Left ventricle myocardium inferior (tissue), 1 donor: Measurements from ENCODE around the gene RALY. TPM values are rescaled to one million over a fixed set of nuclear protein-coding genes. Genes with fewer than 3 reads are reported as not detected.

ENCODE experiments used
- DNase-seq: peaks from one replicate; pipeline ENCODE4 v3.0.0-alpha.2; 2020
- H3K27ac ChIP-seq: fragments of 200-600 bp; replicated peaks from 2 replicates; pipeline ENCODE4 v1.8.0; 2021
- H3K27me3 ChIP-seq: fragments of 200-600 bp; 2 replicates; pipeline ENCODE4 v1.8.0; 2021; ENCODE audit warnings: low read depth
- H3K36me3 ChIP-seq: fragments of 200-600 bp; 2 replicates; pipeline ENCODE4 v1.8.0; 2021
- H3K4me1 ChIP-seq: fragments of 200-600 bp; 2 replicates; pipeline ENCODE4 v1.8.0; 2021
- H3K4me3 ChIP-seq: fragments of 200-600 bp; 2 replicates; pipeline ENCODE4 v1.8.0; 2021; ENCODE audit warnings: mild to moderate bottlenecking, moderate library complexity
- H3K9me3 ChIP-seq: fragments of 200-600 bp; replicated peaks from 2 replicates; pipeline ENCODE4 v1.8.0; 2021
- intact Hi-C: fragments of 100-400 bp; cut with micrococcal nuclease; formaldehyde crosslinking; loops from one replicate; pipeline ENCODE4 v1.11.0; 2022
- total RNA-seq: library from RNA; stranded (reverse); fragmentation: NEBNext Ultra II Directional; extraction: Animal tissue kit (Norgen Biotek cat#: 25700); gene quantifications from one replicate; pipeline ENCODE4 v1.2.1, GENCODE V29; 2021
- TF ChIP-seq, protein P1 (sequence below): fragments of 200-600 bp; IDR thresholded peaks from 2 replicates; pipeline ENCODE4 v1.8.0; 2021; ENCODE audit warnings: antibody characterized with exemption, mild to moderate bottlenecking, borderline replicate concordance
- donor health status: DM: no; HTN: yes; CAD: no; lungs with severe emphysema.

The RALY gene
- total RNA-seq, 1 donor from 2014 or later = 107 TPM

DNA sequence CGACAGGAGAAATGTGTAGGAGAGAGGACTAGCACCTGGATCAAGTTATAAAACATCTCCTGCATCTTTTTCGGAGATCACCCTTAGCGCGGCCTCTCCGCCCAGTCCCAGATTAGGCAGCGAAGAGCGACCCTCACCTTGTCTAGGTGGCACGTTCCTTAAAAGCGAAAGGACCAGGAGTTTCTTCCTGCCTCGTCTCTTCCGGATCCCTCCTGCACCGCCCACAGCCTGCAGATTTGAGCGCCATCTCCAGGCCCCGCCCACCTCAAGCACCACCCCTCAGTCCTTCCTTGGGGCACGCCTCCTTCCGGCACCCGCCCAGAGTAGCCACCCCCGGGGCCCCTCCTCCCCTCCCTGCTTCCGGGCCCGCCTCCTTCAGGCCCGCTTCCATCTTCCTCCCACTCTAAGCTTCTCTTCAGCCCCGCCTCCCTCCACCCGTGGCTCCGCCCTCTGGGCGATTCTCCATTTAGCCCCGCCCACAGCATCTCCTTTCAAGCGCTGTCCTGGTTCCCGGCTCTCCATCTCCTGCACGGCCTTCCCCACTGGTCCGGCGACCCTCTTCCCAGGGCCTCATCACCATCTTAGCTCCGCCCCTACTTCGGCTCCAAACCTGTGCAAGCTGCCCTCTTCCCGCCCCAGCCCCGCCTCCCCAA, 662 bp upstream of the RALY start:
- peak; percentile 99 for DNase-seq
- H3K4me3 ChIP-seq = peak overlapping the region; percentile 88

DNA sequence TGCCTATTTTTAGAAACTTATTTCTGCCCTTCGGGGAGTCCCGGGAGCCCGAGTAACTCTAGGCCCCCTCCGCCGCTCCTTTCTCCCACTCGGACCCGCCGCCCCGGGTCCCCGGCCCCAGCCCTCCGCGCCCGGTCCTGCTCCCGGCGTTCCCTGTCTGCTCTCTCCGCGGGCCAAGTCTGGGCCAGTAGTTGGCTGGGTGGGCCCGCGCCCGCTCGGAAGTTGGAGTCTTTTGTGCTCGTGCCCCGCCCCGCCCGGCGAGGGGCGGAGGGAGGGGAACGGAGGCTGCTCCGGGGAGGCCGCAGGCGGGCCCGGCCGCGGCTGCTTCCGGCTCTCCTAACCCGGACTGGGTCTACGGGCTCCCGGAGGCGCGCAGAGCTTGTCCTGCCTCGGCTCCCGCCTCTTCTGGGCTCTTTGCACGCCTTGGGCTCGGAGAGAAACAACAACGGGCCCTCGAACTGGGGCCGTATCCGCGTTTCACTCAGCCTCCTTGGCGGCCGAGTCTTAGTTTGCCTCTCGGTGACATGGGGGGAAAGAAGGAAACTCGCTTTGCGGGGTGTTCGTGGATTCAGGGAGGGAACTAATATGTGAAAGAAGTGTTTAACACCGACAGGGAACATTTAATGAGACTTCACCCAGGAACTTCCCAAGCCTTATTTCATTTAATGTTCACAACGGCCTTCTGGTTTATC, 657 bp downstream of the RALY start:
- Histone ChIP-seq H3K9me3 (no peaks in the 10 kb centered on the region), H3K36me3 (no peaks in the 10 kb centered on the region), H3K27me3 (no peaks in the 10 kb centered on the region), H3K4me3 (peak overlapping the region; percentile 88), H3K4me1 (peaks cover 69% of the 10 kb centered on the region), H3K27ac (peak overlapping the region; percentile 99)
- TF ChIP-seq, protein P1, sequence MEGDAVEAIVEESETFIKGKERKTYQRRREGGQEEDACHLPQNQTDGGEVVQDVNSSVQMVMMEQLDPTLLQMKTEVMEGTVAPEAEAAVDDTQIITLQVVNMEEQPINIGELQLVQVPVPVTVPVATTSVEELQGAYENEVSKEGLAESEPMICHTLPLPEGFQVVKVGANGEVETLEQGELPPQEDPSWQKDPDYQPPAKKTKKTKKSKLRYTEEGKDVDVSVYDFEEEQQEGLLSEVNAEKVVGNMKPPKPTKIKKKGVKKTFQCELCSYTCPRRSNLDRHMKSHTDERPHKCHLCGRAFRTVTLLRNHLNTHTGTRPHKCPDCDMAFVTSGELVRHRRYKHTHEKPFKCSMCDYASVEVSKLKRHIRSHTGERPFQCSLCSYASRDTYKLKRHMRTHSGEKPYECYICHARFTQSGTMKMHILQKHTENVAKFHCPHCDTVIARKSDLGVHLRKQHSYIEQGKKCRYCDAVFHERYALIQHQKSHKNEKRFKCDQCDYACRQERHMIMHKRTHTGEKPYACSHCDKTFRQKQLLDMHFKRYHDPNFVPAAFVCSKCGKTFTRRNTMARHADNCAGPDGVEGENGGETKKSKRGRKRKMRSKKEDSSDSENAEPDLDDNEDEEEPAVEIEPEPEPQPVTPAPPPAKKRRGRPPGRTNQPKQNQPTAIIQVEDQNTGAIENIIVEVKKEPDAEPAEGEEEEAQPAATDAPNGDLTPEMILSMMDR = no peak
- peak; percentile 88 for DNase-seq
- intact Hi-C loops = no loop called here

More for the DNA sequence above, 662 bp upstream of the RALY start:
- TF ChIP-seq, protein P1 = peak; percentile 12
- peaks cover 56% of the 10 kb centered on the region for H3K4me1 ChIP-seq
- peak overlapping the region; percentile 99 for H3K27ac ChIP-seq
- H3K9me3 ChIP-seq = no peaks in the 10 kb centered on the region
- intact Hi-C loops = no loop called here
- no peaks in the 10 kb centered on the region for H3K36me3 ChIP-seq
- no peaks in the 10 kb centered on the region for H3K27me3 ChIP-seq

DNA sequence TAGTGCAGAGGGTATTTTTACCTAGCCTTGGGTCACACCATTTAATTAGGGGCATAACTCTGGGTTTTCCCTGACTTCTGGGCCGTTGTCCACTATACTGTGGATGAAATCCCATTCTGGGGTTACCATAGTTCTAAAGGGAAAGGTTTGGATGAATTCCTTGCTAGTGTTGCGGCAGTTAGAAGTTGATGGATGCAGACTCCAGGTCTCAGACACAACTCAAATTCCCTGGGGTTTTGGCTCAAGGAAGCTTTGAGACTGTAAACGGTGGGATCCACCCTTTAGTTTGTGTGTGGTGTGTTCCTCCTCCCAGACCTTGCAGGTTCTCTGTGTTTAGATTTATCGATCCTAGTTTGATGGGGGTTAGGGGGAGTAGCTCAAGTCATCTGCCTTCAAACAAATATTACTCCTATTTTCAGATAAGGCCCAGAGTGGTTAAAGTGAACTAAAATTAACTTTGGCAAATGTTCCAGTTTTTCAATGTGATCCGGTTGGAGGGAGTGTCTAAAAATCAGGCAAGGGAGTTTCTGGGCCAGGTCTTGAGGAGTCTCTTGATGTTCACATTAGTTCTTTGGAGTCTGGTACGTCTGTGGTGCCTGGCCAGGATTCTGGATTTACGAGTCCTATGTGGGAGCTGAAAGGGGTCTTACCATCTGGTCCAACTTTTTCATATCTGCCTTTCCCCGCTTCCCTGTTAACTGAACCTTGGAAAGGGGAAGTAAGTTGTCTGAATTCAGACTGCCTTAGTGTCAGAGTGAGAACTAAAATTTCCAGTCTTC, 1.5 kb downstream of the RALY start:
- intact Hi-C loops = no loop called here
- DNase-seq = no peak
- peak overlapping the region; percentile 88 for H3K4me3 ChIP-seq
- TF ChIP-seq, protein P1 = no peak
- H3K9me3 ChIP-seq = no peaks in the 10 kb centered on the region
- peak overlapping the region; percentile 99 for H3K27ac ChIP-seq
- no peaks in the 10 kb centered on the region for H3K27me3 ChIP-seq
- no peaks in the 10 kb centered on the region for H3K36me3 ChIP-seq
- H3K4me1 ChIP-seq = peaks cover 77% of the 10 kb centered on the region

DNA sequence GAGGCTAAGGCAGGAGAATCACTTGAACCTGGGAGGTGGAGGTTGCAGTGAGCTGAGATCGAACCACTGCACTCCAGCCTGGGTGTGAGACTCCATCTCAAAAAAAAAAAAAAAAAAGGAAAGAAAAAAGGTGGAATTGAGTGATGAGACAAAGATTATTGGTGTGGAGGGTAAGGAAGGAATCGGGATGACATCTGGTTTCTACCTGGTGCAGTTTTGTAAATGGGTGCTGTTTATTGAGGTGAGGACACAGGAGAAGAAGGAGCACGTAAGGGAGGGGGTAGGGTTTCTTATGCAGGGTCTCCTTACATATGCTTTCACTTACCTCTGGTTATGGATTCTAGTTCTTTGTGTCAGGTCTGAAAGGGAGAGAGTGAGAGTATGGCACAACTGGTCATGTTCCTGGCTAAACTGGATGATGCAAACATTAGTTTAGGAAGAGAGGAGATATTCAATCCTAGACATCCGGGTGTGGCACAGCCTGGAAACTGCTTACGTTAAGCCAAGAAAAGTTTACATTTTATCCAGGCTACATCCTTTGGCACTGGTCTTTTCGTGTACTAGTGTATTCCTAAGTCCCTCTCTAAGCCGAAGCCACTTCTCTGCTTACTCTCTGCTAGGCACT, 5.4 kb downstream of the RALY start:
- intact Hi-C loops = no loop called here
- no peak for DNase-seq
- Histone ChIP-seq H3K36me3 (no peaks in the 10 kb centered on the region), H3K4me1 (peaks cover 86% of the 10 kb centered on the region), H3K9me3 (no peaks in the 10 kb centered on the region), H3K27ac (no peak overlapping the region), H3K27me3 (no peaks in the 10 kb centered on the region), H3K4me3 (no peak overlapping the region)
- TF ChIP-seq, protein P1 = no peak

DNA sequence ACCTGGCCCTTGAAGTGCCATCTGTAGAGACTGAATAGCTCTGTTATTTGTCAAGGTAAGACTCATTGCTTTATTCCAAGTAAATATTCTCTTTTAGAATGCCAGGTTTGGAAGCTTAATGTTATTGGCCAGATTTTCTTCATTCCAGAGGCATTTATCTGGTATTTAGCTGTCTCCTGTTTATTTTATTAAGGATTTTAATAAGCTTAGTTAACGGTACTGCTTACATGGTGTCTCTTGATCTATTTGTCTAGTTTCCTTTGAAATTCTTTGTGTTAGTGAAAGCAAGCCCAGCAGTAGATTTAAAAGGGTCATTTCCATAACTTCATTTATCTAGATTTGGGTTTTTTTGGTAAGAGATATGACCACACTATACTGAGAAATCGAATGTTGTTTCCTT, 7.7 kb downstream of the RALY start:
- intact Hi-C loops = no loop called here

More for the DNA sequence above, 7.7 kb downstream of the RALY start:
- DNase-seq = no peak
- peaks cover 80% of the 10 kb centered on the region for H3K4me1 ChIP-seq
- no peak overlapping the region for H3K27ac ChIP-seq
- H3K4me3 ChIP-seq = no peak overlapping the region
- TF ChIP-seq, protein P1 = no peak
- H3K9me3 ChIP-seq = no peaks in the 10 kb centered on the region
- H3K36me3 ChIP-seq = no peaks in the 10 kb centered on the region
- H3K27me3 ChIP-seq = no peaks in the 10 kb centered on the region
